Mononuclear cell (primary cell): Measurements from ENCODE around the gene RAB40B. TPM values are rescaled to one million over a fixed set of nuclear protein-coding genes. Genes with fewer than 3 reads are reported as not detected.
"Not testable (repeated sequence)": the region's sequence is repeated elsewhere in the genome, so short reads cannot be mapped to it uniquely, and the experiment has no call there.

Experiments
- H3K27me3 ChIP-seq: 2 replicates; pipeline ENCODE4 v1.6.0; 2011; ENCODE audit warnings: low read length, control low read depth; ENCODE audit not compliant: insufficient read depth
- H3K4me1 ChIP-seq: 2 replicates; pipeline ENCODE4 v1.5.1; 2011; ENCODE audit warnings: mild to moderate bottlenecking, low read length, control low read depth; ENCODE audit not compliant: insufficient read depth
- H3K4me3 ChIP-seq: 2 replicates; pipeline ENCODE4 v1.5.1; 2011; ENCODE audit warnings: mild to moderate bottlenecking, low read length, moderate library complexity
- H3K9me3 ChIP-seq: 2 replicates; pipeline ENCODE4 v1.5.1; 2011; ENCODE audit warnings: low read depth, mild to moderate bottlenecking, control low read depth, low read length
- total RNA-seq: library from RNA; depleted of rRNA; stranded (reverse); fragments of >200 nt; gene quantifications from one replicate; pipeline ENCODE4 v1.2.3, GENCODE V29; 2012

RAB40B gene, protein sequence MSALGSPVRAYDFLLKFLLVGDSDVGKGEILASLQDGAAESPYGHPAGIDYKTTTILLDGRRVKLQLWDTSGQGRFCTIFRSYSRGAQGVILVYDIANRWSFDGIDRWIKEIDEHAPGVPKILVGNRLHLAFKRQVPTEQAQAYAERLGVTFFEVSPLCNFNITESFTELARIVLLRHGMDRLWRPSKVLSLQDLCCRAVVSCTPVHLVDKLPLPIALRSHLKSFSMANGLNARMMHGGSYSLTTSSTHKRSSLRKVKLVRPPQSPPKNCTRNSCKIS
- total RNA-seq = 0.63 TPM

DNA sequence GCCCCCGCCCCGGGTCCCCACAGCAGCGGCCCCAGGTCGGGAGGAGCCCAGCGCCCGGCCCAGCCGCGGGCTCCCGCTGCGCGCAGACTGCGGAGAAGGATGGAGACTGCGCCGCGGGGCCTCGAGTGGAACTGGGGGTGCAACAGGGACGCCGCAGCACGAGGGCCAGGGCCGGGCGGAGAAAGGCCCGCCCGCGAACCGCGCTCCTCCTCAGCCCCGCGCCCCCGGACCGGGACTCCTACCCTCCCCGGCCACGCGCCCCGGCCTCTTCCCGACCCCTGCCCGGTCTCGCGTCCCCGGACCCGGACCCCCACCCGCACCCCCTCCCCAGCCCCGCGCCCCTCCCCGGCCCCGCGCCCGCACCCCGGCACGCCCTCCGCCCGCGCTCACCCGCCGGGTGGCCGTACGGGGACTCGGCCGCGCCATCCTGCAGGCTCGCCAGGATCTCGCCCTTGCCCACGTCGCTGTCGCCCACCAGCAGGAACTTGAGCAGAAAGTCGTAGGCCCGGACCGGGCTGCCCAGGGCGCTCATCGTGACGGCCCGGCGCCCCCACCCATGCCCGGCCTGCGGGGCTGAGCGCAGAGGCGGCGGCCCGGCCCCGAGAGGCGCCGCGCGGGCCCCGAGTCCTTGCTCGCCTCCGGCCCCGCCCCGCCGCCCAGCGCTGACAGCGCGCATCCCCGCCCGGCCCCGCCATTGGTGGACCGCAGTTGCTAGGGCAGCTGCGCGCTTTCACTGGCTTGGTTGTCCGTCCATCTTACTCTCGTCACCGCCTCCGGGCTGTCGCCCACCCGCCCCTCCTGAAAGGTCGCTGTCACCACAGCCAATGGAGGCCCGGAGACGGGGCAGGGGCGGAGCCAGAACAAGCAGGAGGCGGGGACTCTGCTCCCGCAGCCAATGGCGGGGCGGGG, at the start of gene RAB40B:
TSS of gene RAB40B (minus strand) at position 634 of the 909 bp plus-strand sequence. CDS start at position 532, 102 bp downstream.
- peaks cover 16% of the 10 kb centered on the region for H3K4me1 ChIP-seq
- H3K27me3 ChIP-seq = peaks cover 5% of the 10 kb centered on the region
- no peaks in the 10 kb centered on the region for H3K9me3 ChIP-seq
- H3K4me3 ChIP-seq = peak within 1 kb of the TSS; percentile 38

DNA sequence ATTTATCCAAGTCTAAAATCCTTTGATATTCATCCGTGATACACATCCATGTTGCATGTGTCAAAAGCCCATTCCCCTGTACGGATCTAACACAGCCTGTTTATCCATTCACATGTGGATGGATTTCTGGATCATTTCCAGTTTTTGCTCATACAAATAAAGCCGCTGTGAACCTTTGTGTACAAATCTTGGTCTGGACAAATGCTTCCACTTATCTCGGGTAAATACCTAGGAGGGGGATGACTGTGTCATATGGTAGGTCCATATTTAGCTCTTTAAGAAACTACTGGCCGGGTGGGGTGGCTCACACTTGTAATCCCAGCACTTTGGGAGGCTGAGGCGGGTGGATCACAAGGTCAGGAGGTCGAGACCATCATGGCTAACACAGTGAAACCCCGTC, 47.0 kb upstream of the RAB40B start:
- Histone ChIP-seq H3K27me3 (no peaks in the 10 kb centered on the region), H3K4me3 (no peak overlapping the region), H3K9me3 (no peaks in the 10 kb centered on the region), H3K4me1 (no peaks in the 10 kb centered on the region)

DNA sequence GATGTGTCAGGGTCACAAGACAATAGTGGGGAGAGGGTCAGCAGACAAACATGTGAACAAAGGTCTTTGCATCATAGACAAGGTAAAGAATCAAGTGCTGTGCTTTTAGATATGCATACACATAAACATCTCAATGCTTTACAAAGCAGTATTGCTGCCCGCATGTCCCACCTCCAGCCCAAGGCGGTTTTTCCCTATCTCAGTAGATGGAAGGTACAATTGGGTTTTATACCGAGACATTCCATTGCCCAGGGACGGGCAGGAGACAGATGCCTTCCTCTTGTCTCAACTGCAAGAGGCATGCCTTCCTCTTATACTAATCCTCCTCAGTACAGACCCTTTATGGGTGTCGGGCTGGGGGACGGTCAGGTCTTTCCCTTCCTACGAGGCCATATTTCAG, 46.2 kb upstream of the RAB40B start:
- not testable (repeated sequence) for H3K9me3 ChIP-seq, H3K27me3 ChIP-seq, H3K4me1 ChIP-seq, H3K4me3 ChIP-seq

DNA sequence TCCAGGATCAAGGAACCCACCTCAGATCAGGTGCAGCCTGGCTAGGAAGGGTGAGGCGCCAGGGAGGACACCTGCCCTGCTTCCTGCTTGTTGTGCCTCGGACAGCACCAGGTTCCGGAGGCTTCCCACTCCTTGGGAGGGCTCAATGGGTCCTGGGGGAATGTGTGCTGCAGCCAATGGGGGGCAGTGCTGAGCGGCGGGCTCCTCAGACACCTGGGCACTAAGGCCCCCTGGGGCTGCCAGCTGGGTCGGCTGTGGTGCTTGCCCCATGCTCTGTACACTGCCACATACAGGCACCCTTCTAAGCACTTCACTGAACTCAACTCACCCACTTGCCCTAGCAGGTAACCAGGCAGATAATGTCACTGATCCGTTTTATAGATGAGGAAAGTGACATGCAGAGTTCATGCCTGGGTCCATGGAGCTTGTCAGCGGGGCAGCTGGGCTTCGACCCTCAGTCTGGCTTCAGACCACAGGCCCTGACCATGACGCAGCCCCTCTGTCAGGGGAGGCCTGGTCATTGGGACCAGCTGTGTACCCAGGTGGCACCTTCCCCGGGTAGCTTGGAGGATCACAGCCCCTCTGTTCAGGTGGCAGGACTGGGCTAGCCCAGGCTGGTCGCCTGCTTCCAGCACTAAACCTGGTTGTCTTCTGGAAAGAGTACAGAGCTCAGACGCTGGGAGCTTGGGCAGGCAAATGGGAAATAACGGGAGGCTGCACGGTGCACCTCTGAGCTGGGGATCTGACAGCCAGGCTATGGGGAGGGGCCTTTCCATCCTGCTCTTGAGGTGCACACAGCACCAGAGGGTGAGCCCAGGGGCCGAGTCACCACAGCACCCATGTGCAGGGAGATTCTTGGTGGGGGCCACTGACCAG, 45.1 kb upstream of the RAB40B start:
- no peaks in the 10 kb centered on the region for H3K4me1 ChIP-seq
- no peaks in the 10 kb centered on the region for H3K9me3 ChIP-seq
- no peak overlapping the region for H3K4me3 ChIP-seq
- H3K27me3 ChIP-seq = no peaks in the 10 kb centered on the region

DNA sequence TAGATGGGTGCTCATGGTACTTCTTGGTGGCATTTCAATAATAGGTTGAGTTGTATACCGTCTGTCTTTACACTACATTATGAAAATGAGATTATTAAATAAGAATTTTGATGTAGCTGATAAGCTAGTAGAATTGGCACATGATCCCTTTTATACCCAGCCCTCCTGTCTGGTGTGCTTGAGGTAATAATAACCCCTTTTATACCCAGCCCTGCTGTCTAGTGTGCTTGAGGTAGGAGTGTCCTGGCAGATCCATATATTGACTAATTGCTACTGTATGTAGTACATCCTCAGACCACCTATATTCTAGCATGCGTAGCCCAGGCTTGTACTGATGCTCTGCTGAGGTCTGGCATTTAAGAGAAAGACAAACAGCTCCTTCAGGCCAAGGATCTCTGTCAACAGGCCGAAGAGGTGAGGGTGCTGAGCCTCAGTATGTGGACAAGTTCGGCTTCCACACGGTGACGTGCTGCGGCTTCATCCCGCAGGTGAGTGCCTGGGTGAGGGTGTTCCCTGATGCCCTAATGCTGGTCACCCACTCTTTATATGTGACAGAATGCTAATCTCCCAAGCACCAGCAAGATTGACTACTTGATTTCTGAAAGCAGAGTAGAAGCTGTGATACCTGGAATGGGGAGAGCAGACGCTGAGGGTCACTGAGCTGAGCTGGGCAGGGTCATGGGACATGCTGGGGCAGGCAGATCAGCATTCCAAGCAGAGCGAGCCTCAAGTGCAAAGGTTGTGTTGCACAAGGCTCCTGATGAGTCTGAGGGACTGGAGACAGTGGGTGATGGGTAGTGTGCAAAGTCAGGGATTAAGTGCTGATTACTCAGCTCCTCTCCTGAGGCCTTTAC, 42.6 kb upstream of the RAB40B start:
- H3K27me3 ChIP-seq = no peaks in the 10 kb centered on the region
- no peaks in the 10 kb centered on the region for H3K9me3 ChIP-seq
- H3K4me3 ChIP-seq = no peak overlapping the region
- no peaks in the 10 kb centered on the region for H3K4me1 ChIP-seq

DNA sequence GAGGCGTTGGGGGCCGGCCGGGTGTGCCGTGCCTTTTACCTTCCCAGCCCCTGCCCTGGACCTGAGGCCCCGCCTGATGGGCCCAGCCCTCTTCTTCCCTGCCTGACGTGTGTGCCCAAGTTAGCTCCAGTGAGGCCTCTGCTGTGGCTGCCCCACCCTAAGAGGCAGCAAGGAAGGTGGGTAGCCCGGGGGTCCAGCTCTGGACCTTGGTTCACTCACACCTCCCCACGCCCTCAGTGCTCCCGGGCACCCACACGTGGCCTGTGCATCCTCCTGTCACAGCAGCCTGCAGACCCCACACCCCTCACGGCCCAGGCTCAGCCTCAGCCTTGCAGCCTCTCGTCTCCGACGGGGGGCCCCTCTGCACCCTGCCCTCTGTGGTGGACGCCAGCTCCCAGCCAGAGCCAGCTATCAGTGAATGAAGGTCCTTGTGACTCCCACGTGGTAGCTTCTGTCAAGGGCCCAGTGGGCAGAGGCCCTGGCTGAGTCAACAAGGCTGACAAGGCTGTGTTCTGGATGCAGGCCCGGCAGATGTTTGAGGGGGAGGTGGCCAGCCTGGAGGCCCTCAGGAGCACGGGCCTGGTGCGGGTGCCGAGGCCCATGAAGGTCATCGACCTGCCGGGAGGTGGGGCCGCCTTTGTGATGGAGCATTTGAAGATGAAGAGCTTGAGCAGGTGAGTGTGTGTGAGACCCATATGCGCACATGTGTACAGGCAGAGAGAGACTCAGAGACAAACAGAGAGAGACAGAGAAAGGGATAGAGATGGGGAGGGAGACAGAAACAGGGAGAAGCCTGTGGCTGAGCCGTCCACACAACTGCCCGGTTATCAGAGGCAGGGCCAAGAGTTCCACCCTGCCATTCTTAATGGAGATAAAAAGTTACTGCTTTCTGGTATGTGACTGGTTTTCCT, 39.7 kb upstream of the RAB40B start:
- H3K9me3 ChIP-seq = no peaks in the 10 kb centered on the region
- H3K4me1 ChIP-seq = peaks cover 3% of the 10 kb centered on the region
- H3K27me3 ChIP-seq = no peaks in the 10 kb centered on the region
- no peak overlapping the region for H3K4me3 ChIP-seq

DNA sequence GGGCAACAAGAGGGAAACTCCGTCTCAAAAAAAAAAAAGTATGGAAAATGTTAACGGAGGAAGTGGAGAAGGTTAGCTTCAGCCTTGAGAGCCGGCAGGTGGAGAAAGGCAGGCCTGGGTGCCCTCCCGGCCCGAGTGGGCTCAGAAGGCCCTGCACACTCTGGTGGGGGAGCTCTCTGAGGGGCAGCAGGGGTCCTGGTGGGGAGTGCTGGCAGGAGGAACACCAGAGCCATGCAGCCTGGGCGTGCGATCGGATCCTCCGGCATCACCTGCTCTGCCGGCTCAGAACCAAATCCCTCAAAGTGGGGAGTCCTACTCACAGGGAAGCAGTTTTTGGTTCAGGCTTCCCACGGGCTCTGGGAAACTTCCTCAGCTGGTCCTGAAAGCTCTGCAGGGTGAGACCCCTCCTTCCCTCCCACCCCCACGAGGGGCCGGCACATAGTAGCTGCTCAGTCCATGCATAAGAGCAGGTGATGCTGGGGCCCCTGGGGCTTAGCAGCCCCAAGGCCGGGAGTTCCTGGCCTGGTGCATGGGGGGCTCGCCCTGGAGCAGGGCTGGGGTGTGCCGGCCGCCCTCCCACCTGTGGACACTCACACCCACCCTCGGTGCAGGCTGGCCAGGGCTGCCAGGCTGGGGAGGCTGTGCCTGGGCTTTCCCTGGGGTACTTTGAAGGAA, 38.1 kb upstream of the RAB40B start:
- no peaks in the 10 kb centered on the region for H3K9me3 ChIP-seq
- H3K4me1 ChIP-seq = peaks cover 3% of the 10 kb centered on the region
- no peaks in the 10 kb centered on the region for H3K27me3 ChIP-seq
- H3K4me3 ChIP-seq = no peak overlapping the region

DNA sequence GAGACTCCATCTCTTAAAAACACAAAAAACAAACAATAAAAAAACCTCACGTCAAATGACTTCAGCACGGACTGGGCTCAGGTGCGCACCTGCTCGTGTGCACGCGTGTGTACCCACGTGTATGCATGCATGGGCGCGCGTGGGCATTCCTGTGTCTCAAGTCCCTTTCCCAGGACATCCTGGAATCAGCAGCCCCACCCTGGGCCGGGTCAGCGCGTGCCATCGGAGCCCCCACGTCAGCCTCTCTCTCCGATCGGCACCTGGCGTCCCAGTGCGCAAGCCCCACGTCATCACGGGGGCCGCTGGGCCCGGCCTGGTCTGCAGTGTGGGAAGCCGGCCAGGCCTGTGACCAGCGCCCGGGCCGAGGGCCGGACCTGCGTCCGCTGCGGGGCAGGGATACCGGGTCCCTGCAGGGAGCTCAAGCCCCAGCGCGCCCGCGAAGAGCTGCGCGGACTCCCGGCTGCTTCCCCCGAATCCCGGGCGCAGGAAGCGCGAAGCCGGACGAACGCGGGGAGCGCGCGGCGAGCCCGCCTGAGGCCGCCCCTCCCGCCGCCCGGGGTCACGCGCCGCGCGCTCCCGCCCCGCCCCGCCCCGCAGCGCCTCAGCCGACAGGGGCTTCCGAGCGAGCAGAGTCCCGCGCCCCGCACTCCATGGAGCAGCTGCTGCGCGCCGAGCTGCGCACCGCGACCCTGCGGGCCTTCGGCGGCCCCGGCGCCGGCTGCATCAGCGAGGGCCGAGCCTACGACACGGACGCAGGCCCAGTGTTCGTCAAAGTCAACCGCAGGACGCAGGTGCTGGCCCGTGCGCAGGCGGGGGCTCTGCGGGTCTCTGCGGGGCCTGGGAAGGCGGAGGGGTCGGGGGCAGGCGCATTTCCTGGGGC, 36.7 kb upstream of the RAB40B start, which contains the start of gene FN3K:
TSS of gene FN3K (plus strand) at position 629 of the 880 bp plus-strand sequence. CDS start at position 651, 22 bp downstream.
- Histone ChIP-seq H3K4me1 (peaks cover 3% of the 10 kb centered on the region), H3K4me3 (peak within 1 kb of the TSS; percentile 35), H3K27me3 (no peaks in the 10 kb centered on the region), H3K9me3 (no peaks in the 10 kb centered on the region)

DNA sequence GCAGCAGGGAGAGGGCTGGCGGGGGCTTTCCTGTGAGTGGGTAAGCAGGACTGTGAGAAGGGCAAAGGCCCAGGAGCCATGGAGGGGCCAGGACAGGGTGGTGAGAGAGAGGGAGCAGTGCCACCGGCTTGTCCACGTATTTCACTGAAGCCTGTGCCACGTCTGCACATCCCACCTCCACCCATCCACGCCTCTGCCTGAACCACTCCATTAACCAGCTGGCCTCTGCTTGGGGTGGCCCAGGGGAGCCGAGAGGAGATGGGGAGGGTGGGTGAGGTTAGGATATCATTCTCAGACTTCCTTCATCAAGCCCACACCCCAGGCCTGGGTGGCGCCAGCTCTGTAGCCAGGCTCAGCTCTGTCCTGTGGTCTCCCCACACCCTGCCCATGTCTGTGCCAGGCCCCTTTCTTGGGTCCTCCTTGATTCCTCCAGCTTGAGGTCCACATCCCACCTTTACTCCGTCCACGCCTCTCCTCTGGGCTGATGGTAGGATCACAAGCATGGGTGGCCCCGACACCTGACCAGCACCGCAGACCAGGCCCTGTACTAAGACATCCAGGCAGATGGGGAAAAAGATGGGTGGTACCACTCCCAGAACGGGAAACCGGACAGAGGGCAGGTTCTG, 33.7 kb upstream of the RAB40B start:
- Histone ChIP-seq H3K4me1 (peaks cover 3% of the 10 kb centered on the region), H3K4me3 (no peak overlapping the region), H3K27me3 (no peaks in the 10 kb centered on the region), H3K9me3 (no peaks in the 10 kb centered on the region)

DNA sequence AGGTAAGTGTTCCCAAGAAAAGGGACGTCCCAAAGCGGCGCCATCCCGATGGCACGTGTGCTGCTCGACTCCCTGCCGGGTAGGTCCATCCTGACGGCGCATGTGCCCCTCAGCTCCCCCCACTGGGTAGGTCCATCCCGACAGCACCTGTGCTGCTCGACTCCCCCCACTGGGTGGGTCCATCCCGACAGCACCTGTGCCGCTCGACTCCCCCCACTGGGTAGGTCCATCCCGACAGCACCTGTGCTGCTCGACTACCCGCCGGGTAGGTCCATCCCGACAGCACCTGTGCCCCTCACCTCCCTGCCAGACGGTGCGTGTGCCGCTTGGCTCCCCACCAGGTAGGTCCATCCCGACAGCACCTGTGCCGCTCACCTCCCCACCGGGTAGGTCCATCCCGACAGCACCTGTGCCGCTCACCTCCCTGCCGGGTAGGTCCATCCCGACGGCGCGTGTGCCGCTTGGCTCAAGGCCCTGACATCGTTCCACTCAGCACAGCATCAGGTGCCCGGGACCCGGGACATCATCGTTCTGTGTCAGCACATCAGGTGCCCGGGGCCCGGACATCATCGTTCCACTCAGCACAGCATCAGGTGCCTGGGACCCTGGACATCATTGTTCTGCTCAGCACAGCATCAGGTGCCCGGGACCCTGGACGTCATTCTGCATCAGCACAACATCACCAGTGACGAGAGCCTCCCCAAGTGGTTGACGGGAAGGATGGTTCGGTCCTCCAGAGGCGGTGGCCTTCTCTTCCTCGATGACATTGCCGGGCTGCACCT, 31.2 kb upstream of the RAB40B start:
- no peaks in the 10 kb centered on the region for H3K27me3 ChIP-seq
- H3K4me3 ChIP-seq = no peak overlapping the region
- H3K9me3 ChIP-seq = no peaks in the 10 kb centered on the region
- no peaks in the 10 kb centered on the region for H3K4me1 ChIP-seq

DNA sequence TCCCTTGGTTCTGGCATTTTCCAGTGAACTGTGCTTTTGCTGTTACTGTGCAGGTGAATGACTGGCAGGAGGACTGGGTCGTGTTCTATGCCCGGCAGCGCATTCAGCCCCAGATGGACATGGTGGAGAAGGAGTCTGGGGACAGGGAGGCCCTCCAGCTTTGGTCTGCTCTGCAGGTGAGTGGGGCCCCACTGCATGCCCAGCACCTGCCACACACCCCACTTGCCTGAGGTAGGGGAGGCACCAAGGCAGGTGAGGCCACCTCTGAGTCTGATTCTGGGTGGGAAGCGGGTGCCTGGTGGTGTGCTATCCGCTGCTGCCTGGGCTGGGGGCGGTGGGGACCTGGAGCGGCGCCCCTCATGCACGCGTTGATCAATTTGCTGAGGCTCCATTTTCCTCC, 27.9 kb upstream of the RAB40B start:
- Histone ChIP-seq H3K9me3 (no peaks in the 10 kb centered on the region), H3K27me3 (no peaks in the 10 kb centered on the region), H3K4me3 (no peak overlapping the region), H3K4me1 (no peaks in the 10 kb centered on the region)
